ENCODE results near the gene PRSS36. TPM values are rescaled to one million over a fixed set of nuclear protein-coding genes. Genes with fewer than 3 reads are reported as not detected.

PRSS36 gene
- total RNA-seq, 2 experiments from 2014 or later = not detected

DNA sequence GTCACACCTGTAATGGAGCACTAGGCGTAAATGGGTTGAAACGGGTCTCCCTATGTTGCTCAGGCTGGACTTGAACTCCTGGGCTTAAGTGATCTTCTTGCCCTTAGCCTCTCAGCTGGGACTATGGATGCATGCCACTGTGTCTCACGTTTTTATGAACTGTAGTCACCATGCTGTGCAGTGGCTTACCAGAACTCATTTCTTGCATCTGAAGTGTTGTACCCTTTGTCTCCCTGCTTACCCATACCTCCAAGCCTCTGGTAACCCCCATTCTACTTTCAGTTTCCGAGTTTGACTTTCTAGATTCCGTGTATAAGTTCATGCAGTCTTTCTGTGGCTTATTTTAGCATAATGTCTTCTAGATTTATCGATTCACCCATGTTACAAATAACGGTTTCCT, 45.0 kb upstream of the PRSS36 start:
- Histone ChIP-seq H3K27ac (ENCODE audit: low read depth, low read length, poor library complexity, severe bottlenecking) (no peak overlapping the region), H3K36me3 (ENCODE audit: insufficient read depth, low read length) (peaks cover 78% of the 10 kb centered on the region), H3K4me2 (ENCODE audit: low read length) (no peak overlapping the region), H3K79me2 (ENCODE audit: insufficient read depth, low read depth, low read length) (peaks cover 2% of the 10 kb centered on the region; the same call in 1 of the 2 replicates), H3K9me3 (ENCODE audit: low read length) (no peaks in the 10 kb centered on the region), H4K20me1 (ENCODE audit: insufficient read depth, low read length) (peaks cover 5% of the 10 kb centered on the region; the same call in 1 of the 2 replicates), H3K9me2 (ENCODE audit: insufficient read depth, low read length) (no peaks in the 10 kb centered on the region), H3K4me1 (ENCODE audit: insufficient read depth, low read length, poor library complexity, severe bottlenecking) (peaks cover under 1% of the 10 kb centered on the region), H3K4me3 (ENCODE audit: low read depth, low read length, poor library complexity, severe bottlenecking) (no peak overlapping the region), H2AFZ (ENCODE audit: low read length) (no peak overlapping the region)
- ChIA-PET CTCF (ENCODE audit: unreplicated experiment) (no interaction called here), POLR2A (interaction anchor here (0.7 kb wide), 1 partner anchor 12 kb away, joined by 3 read pairs; no protein-coding TSS in a partner anchor)
- TF ChIP-seq, protein P1, sequence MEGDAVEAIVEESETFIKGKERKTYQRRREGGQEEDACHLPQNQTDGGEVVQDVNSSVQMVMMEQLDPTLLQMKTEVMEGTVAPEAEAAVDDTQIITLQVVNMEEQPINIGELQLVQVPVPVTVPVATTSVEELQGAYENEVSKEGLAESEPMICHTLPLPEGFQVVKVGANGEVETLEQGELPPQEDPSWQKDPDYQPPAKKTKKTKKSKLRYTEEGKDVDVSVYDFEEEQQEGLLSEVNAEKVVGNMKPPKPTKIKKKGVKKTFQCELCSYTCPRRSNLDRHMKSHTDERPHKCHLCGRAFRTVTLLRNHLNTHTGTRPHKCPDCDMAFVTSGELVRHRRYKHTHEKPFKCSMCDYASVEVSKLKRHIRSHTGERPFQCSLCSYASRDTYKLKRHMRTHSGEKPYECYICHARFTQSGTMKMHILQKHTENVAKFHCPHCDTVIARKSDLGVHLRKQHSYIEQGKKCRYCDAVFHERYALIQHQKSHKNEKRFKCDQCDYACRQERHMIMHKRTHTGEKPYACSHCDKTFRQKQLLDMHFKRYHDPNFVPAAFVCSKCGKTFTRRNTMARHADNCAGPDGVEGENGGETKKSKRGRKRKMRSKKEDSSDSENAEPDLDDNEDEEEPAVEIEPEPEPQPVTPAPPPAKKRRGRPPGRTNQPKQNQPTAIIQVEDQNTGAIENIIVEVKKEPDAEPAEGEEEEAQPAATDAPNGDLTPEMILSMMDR (conservative IDR thresholded peaks at IDR 0.05; ENCODE audit: low read length) = no peak
- TF ChIP-seq EZH2phosphoT487 (IDR thresholded peaks at IDR 0.05; ENCODE audit: borderline replicate concordance, low read depth, low read length) = no peak
- DNase-seq (ENCODE audit: low spot score) = no peak
- intact Hi-C loops (cut with micrococcal nuclease; ENCODE audit: unreplicated experiment) = no loop called here
- no TSS peak for BruUV-seq (replicated peaks)

DNA sequence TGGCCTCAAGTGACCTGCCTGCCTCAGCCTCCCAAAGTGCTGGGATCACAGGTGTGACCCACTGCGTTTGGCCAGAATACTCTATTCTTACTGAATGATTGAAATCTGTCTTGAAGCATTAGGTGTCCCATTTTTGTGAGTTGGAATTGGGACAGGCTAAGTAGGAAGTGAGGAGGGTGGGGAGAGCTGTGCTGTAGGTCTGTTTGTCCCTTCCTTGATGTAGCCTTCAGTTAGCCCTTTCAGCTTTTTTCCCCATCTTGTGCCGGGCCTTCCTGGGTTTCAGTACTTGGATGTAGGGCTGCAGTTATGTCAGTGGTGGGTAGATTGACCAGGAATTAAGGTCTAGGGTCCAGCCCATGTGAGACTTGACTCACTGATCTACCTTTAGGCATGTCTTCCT, 44.0 kb upstream of the PRSS36 start:
- Histone ChIP-seq H3K27ac (ENCODE audit: low read depth, low read length, poor library complexity, severe bottlenecking) (no peak overlapping the region), H4K20me1 (ENCODE audit: insufficient read depth, low read length) (peaks cover 16% of the 10 kb centered on the region), H3K9me3 (ENCODE audit: low read length) (no peaks in the 10 kb centered on the region), H3K4me2 (ENCODE audit: low read length) (no peak overlapping the region), H2AFZ (ENCODE audit: low read length) (no peak overlapping the region), H3K4me3 (ENCODE audit: low read depth, low read length, poor library complexity, severe bottlenecking) (no peak overlapping the region), H3K4me1 (ENCODE audit: insufficient read depth, low read length, poor library complexity, severe bottlenecking) (no peaks in the 10 kb centered on the region), H3K36me3 (ENCODE audit: insufficient read depth, low read length) (peaks cover 89% of the 10 kb centered on the region), H3K79me2 (ENCODE audit: insufficient read depth, low read depth, low read length) (peaks cover 12% of the 10 kb centered on the region; the same call in 1 of the 2 replicates), H3K9me2 (ENCODE audit: insufficient read depth, low read length) (no peaks in the 10 kb centered on the region)
- intact Hi-C loops (cut with micrococcal nuclease; ENCODE audit: unreplicated experiment) = no loop called here
- ChIA-PET CTCF (ENCODE audit: unreplicated experiment) (no interaction called here), POLR2A (no interaction called here)
- no peak for DNase-seq (ENCODE audit: low spot score)
- no TSS peak for BruUV-seq (replicated peaks)
- TF ChIP-seq, protein P1 (conservative IDR thresholded peaks at IDR 0.05; ENCODE audit: low read length) = no peak
- no peak for TF ChIP-seq EZH2phosphoT487 (IDR thresholded peaks at IDR 0.05; ENCODE audit: borderline replicate concordance, low read depth, low read length)

DNA sequence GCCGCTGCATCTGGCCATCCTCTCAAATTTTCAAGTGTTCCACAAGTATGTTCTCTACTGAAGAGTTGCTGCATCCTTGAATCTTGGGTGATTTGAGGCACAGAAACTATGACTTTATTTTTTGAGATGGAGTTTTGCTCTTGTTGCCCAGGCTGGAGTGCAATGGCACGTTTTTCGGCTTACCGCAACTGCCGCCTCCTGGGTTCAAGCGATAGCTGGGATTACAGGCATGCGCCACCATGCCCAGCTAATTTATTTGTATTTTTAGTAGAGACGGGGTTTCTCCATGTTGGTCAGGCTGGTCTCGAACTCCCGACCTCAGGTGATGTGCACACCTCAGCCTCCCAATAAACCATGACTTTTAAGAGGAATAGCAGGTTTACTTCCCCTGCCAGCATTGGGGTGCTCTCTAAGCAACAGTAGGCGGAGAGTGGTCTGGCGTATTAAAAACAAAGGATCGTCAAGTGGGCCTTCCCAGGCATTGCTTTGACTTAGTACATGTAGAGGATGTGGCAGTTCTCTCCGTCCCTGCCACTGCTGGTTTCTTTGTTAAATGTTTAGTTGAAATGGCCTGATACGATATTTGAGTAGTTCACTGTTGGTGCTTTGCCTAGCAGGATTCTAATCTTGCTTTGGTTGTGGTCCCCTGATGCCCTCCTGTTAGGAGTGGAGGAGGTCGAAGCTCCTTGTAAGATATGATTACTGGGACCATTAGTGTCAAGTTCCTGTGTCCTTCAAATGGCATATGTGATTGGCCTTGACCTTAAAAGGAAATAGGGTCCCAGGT, 43.2 kb upstream of the PRSS36 start:
- Histone ChIP-seq H3K4me3 (ENCODE audit: low read depth, low read length, poor library complexity, severe bottlenecking) (no peak overlapping the region), H3K9me3 (ENCODE audit: low read length) (no peaks in the 10 kb centered on the region), H4K20me1 (ENCODE audit: insufficient read depth, low read length) (peaks cover 24% of the 10 kb centered on the region), H3K36me3 (ENCODE audit: insufficient read depth, low read length) (peaks cover 96% of the 10 kb centered on the region), H3K4me2 (ENCODE audit: low read length) (no peak overlapping the region), H3K4me1 (ENCODE audit: insufficient read depth, low read length, poor library complexity, severe bottlenecking) (no peaks in the 10 kb centered on the region), H3K27ac (ENCODE audit: low read depth, low read length, poor library complexity, severe bottlenecking) (no peak overlapping the region), H3K9me2 (ENCODE audit: insufficient read depth, low read length) (no peaks in the 10 kb centered on the region), H3K79me2 (ENCODE audit: insufficient read depth, low read depth, low read length) (peaks cover 20% of the 10 kb centered on the region; the same call in 1 of the 2 replicates), H2AFZ (ENCODE audit: low read length) (no peak overlapping the region)
- TF ChIP-seq, protein P1 (conservative IDR thresholded peaks at IDR 0.05; ENCODE audit: low read length) = no peak
- no peak for TF ChIP-seq EZH2phosphoT487 (IDR thresholded peaks at IDR 0.05; ENCODE audit: borderline replicate concordance, low read depth, low read length)
- ChIA-PET CTCF (ENCODE audit: unreplicated experiment) (no interaction called here), POLR2A (no interaction called here)
- BruUV-seq (replicated peaks) = no TSS peak
- intact Hi-C loops (cut with micrococcal nuclease; ENCODE audit: unreplicated experiment) = no loop called here
- DNase-seq (ENCODE audit: low spot score) = no peak
